ENCODE measurements around the gene ADGB. TPM values are rescaled to one million over a fixed set of nuclear protein-coding genes. Genes with fewer than 3 reads are reported as not detected.

Gene ADGB
- total and polyA plus RNA-seq, 9 of the 15 experiments (the other 6 are each of a cell fraction or from before 2014, with no cell fraction given) = not detected

DNA sequence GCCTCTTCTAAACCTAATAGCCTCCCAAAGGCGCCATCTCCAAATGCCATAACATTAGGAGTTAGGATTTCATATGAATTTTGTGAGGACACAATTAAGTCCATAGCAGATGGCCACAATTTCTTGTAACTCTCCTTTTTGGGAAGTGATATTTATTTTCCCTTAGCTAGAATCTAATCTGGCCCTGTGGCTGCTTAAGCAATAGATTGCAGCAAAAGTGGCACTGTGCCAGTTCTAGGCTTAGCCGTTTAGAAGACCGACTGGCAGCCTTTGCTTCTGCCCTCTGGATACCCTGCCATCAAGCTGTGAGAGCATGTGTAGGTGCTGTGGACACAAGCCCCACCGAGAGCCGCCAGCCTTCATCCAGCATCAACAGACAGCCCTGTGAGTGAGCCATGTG lies 15.9 kb upstream of the ADGB start:
- Histone ChIP-seq H3K36me3 (ENCODE audit: control insufficient read depth, insufficient read depth, low read length) (no peaks in the 10 kb centered on the region), H3K9me3 (replicated peaks; ENCODE audit: control insufficient read depth, insufficient read depth, low read depth, low read length) (no peaks in the 10 kb centered on the region), H3K9me1 (ENCODE audit: control insufficient read depth, insufficient read depth, low read length) (no peaks in the 10 kb centered on the region), H3K4me2 (ENCODE audit: insufficient read depth, low read length) (no peak overlapping the region), H4K20me1 (replicated peaks; ENCODE audit: control insufficient read depth, insufficient read depth, low read length) (no peaks in the 10 kb centered on the region), H3K9ac (ENCODE audit: insufficient read depth in 1 of 2, low read depth in 2 of 2, low read length in 2 of 2) (no peak overlapping the region), H3K4me1 (replicated peaks in 1 of 2; ENCODE audit: control insufficient read depth in 2 of 2, insufficient read depth in 2 of 2, low read length in 2 of 2) (no peaks in the 10 kb centered on the region), H3K79me2 (ENCODE audit: control insufficient read depth, insufficient read depth, low read length) (no peaks in the 10 kb centered on the region), H2AFZ (ENCODE audit: low read depth, low read length) (no peak overlapping the region), H3K27ac (ENCODE audit: extremely low read depth, low read depth, low read length) (no peak overlapping the region), H3K27me3 (ENCODE audit: control insufficient read depth in 2 of 2, insufficient read depth in 2 of 2, low read length in 2 of 2) (no peaks in the 10 kb centered on the region), H3K4me3 (no peak overlapping the region)
- WGBS (ENCODE audit: insufficient coverage, low coverage, missing lambda C conversion rate) = 0% methylated on average over 5 of the region's 5 CpGs
- ChIA-PET CTCF (ENCODE audit: low intra/inter-chr PET ratio) (no interaction called here), POLR2A (interaction anchor here (0.6 to 1.4 kb wide), 3 partner anchors 11 to 1597 kb away, joined by 3 to 5 read pairs (median 3); no protein-coding TSS in a partner anchor)
- TF ChIP-seq, protein P1, sequence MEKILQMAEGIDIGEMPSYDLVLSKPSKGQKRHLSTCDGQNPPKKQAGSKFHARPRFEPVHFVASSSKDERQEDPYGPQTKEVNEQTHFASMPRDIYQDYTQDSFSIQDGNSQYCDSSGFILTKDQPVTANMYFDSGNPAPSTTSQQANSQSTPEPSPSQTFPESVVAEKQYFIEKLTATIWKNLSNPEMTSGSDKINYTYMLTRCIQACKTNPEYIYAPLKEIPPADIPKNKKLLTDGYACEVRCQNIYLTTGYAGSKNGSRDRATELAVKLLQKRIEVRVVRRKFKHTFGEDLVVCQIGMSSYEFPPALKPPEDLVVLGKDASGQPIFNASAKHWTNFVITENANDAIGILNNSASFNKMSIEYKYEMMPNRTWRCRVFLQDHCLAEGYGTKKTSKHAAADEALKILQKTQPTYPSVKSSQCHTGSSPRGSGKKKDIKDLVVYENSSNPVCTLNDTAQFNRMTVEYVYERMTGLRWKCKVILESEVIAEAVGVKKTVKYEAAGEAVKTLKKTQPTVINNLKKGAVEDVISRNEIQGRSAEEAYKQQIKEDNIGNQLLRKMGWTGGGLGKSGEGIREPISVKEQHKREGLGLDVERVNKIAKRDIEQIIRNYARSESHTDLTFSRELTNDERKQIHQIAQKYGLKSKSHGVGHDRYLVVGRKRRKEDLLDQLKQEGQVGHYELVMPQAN (IDR thresholded peaks at IDR 0.05; ENCODE audit: borderline replicate concordance) = no peak
- no peak for TF ChIP-seq MYNN (IDR thresholded peaks at IDR 0.05)
- TF ChIP-seq MYNN (CRISPR knock-in tag; IDR thresholded peaks at IDR 0.05) = no peak
- TF ChIP-seq NFIC (IDR thresholded peaks at IDR 0.05) = peak; percentile 82
- no peak for TF ChIP-seq CEBPG (CRISPR knock-in tag; IDR thresholded peaks at IDR 0.05)
- TF ChIP-seq CEBPG (tag; conservative IDR thresholded peaks at IDR 0.05 in 1 of 2, IDR thresholded peaks at IDR 0.05 in 1 of 2) = 0 out of 4 replicates have a peak, but pooled peaks of 1 of the 2 experiments have one; percentile 13
- TF ChIP-seq, protein P2, sequence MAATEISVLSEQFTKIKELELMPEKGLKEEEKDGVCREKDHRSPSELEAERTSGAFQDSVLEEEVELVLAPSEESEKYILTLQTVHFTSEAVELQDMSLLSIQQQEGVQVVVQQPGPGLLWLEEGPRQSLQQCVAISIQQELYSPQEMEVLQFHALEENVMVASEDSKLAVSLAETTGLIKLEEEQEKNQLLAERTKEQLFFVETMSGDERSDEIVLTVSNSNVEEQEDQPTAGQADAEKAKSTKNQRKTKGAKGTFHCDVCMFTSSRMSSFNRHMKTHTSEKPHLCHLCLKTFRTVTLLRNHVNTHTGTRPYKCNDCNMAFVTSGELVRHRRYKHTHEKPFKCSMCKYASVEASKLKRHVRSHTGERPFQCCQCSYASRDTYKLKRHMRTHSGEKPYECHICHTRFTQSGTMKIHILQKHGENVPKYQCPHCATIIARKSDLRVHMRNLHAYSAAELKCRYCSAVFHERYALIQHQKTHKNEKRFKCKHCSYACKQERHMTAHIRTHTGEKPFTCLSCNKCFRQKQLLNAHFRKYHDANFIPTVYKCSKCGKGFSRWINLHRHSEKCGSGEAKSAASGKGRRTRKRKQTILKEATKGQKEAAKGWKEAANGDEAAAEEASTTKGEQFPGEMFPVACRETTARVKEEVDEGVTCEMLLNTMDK (IDR thresholded peaks at IDR 0.05; ENCODE audit: borderline replicate concordance, insufficient read depth, low read depth, low read length, poor library complexity, severe bottlenecking) = no peak
- TF ChIP-seq NFIX (CRISPR knock-in tag; IDR thresholded peaks at IDR 0.05; ENCODE audit: low read depth) = peak; percentile 33; the same call in 1 of the 2 replicates
- DNase-seq (ENCODE audit: extremely low read depth in 1 of 4, low spot score in 3 of 4) = no peak
- FAIRE-seq = no peak
- no TSS peak for BruUV-seq (replicated peaks)
- in situ Hi-C loops (cut with MboI) = no loop called here
- intact Hi-C loops (cut with micrococcal nuclease) = no loop called here
- ATAC-seq = no peak
